Lung microvascular endothelial cell (primary cell): ENCODE results near the gene CBFA2T3. TPM values are rescaled to one million over a fixed set of nuclear protein-coding genes. Genes with fewer than 3 reads are reported as not detected.

Source experiments
- DNase-seq, 2 donors: peaks; one replicate each; pipeline versions ENCODE4 v3.0.0 to v3.0.0-alpha.2; 2010; ENCODE audit warnings: low read depth in 2 of 2
- total RNA-seq: library from RNA; depleted of rRNA; stranded (reverse); fragments of >200 nt; gene quantifications from 2 replicates; pipeline ENCODE4 v1.2.1, GENCODE V29; 2014

CBFA2T3 gene
- total RNA-seq, 1 donor from 2014 or later, result not detected

GRCh38 chr16:88995746-88996535 is 18.9 kb upstream of the CBFA2T3 start:
- DNase-seq, result no peak

GRCh38 chr16:88995194-88995593 is 18.2 kb upstream of the CBFA2T3 start:
- DNase-seq, result no peak

- DNase-seq, result no peak
Measured at GRCh38 chr16:88994695-88995094, 17.7 kb upstream of the CBFA2T3 start.

GRCh38 chr16:88993946-88994600 is 17.1 kb upstream of the CBFA2T3 start:
- no peak for DNase-seq

- no peak for DNase-seq
Measured at GRCh38 chr16:88993166-88993761, 16.3 kb upstream of the CBFA2T3 start.

GRCh38 chr16:88992351-88993165 is 15.6 kb upstream of the CBFA2T3 start:
- no peak for DNase-seq

- no peak for DNase-seq
Measured at GRCh38 chr16:88991813-88992350, 14.9 kb upstream of the CBFA2T3 start.

GRCh38 chr16:88989852-88990547 is 13.0 kb upstream of the CBFA2T3 start:
- no peak for DNase-seq

- no peak for DNase-seq
Measured at GRCh38 chr16:88988980-88989811, 12.2 kb upstream of the CBFA2T3 start.

- no peak for DNase-seq
Measured at GRCh38 chr16:88985521-88985920, 8.5 kb upstream of the CBFA2T3 start.

GRCh38 chr16:88983771-88984687 is 7.0 kb upstream of the CBFA2T3 start:
- no peak for DNase-seq

- no peak for DNase-seq
Measured at GRCh38 chr16:88983165-88983564, 6.2 kb upstream of the CBFA2T3 start.

- no peak for DNase-seq
Measured at GRCh38 chr16:88982286-88983084, 5.5 kb upstream of the CBFA2T3 start.

GRCh38 chr16:88979353-88980015 is 2.5 kb upstream of the CBFA2T3 start:
- no peak for DNase-seq

GRCh38 chr16:88978608-88979346 is 1.8 kb upstream of the CBFA2T3 start:
- no peak for DNase-seq

GRCh38 chr16:88977812-88978607 is 1.0 kb upstream of the CBFA2T3 start:
- DNase-seq, result no peak
